NT2/D1 (cell line): ENCODE measurements around the gene PLA2G2F.

Experiments used
- DNase-seq: peaks from one replicate; pipeline ENCODE4 v3.0.0-alpha.2; 2011; ENCODE audit warnings: low read depth, low spot score
- H3K27me3 ChIP-seq: 2 replicates; pipeline ENCODE4 v1.6.0; 2011; ENCODE audit warnings: mild to moderate bottlenecking; ENCODE audit not compliant: insufficient read length, insufficient read depth
- H3K36me3 ChIP-seq: 2 replicates; pipeline ENCODE4 v1.6.1; 2011; ENCODE audit warnings: mild to moderate bottlenecking, low read length, mixed read lengths; ENCODE audit not compliant: insufficient read depth, insufficient read length
- H3K4me1 ChIP-seq: 2 replicates; pipeline ENCODE4 v1.5.1; 2011; ENCODE audit not compliant: insufficient read depth, insufficient read length
- H3K4me3 ChIP-seq: 2 replicates; pipeline ENCODE4 v1.5.1; 2011; ENCODE audit warnings: low read depth; ENCODE audit not compliant: insufficient read length
- H3K9ac ChIP-seq: 2 replicates; pipeline ENCODE4 v1.6.0; 2011; ENCODE audit warnings: low read depth; ENCODE audit not compliant: insufficient read length
- H3K9me3 ChIP-seq: 2 replicates; pipeline ENCODE4 v1.5.1; 2011; ENCODE audit warnings: mild to moderate bottlenecking, low read length; ENCODE audit not compliant: insufficient read depth
- SUZ12 ChIP-seq: IDR thresholded peaks from 2 replicates; pipeline ENCODE4 v1.6.1; 2011; ENCODE audit not compliant: insufficient read length, insufficient read depth; ENCODE audit errors: extremely low read depth
- YY1 ChIP-seq: IDR thresholded peaks from 2 replicates; pipeline ENCODE4 v1.6.1; 2011; ENCODE audit not compliant: insufficient read length, insufficient read depth
- ZNF274 ChIP-seq: IDR thresholded peaks from 2 replicates; pipeline ENCODE4 v1.6.1; 2011; ENCODE audit warnings: mild to moderate bottlenecking, low read depth, low read length

PLA2G2F gene

GRCh38 chr1:20115479-20115878 is 23.6 kb upstream of the PLA2G2F start:
- no peak overlapping the region for H3K9ac ChIP-seq
- no peak overlapping the region for H3K4me3 ChIP-seq
- H3K36me3 ChIP-seq, result no peaks in the 10 kb centered on the region
- no peak for TF ChIP-seq YY1
- no peak for TF ChIP-seq SUZ12
- TF ChIP-seq ZNF274, result no peak
- peaks cover 4% of the 10 kb centered on the region for H3K4me1 ChIP-seq
- no peaks in the 10 kb centered on the region for H3K27me3 ChIP-seq
- no peak for DNase-seq
- H3K9me3 ChIP-seq, result no peaks in the 10 kb centered on the region

GRCh38 chr1:20115916-20116315 is 23.2 kb upstream of the PLA2G2F start:
- TF ChIP-seq YY1 (no peak), ZNF274 (no peak), SUZ12 (no peak)
- no peak for DNase-seq
- H3K4me1 ChIP-seq, result peaks cover 4% of the 10 kb centered on the region
- H3K9ac ChIP-seq, result no peak overlapping the region
- H3K9me3 ChIP-seq, result no peaks in the 10 kb centered on the region
- H3K4me3 ChIP-seq, result no peak overlapping the region
- H3K36me3 ChIP-seq, result no peaks in the 10 kb centered on the region
- no peaks in the 10 kb centered on the region for H3K27me3 ChIP-seq

GRCh38 chr1:20117236-20117635 is 21.9 kb upstream of the PLA2G2F start:
- no peak for TF ChIP-seq ZNF274
- TF ChIP-seq SUZ12, result no peak
- TF ChIP-seq YY1, result no peak
- no peak for DNase-seq
- Histone ChIP-seq H3K27me3 (no peaks in the 10 kb centered on the region), H3K9me3 (no peaks in the 10 kb centered on the region), H3K4me3 (no peak overlapping the region), H3K9ac (no peak overlapping the region), H3K4me1 (peaks cover 4% of the 10 kb centered on the region), H3K36me3 (no peaks in the 10 kb centered on the region)

- Histone ChIP-seq H3K4me1 (peaks cover under 1% of the 10 kb centered on the region), H3K27me3 (no peaks in the 10 kb centered on the region), H3K9me3 (no peaks in the 10 kb centered on the region), H3K9ac (no peak within 1 kb of the TSS), H3K4me3 (no peak within 1 kb of the TSS), H3K36me3 (no peaks in the 10 kb centered on the region)
- DNase-seq, result no peak
- TF ChIP-seq YY1 (no peak), SUZ12 (no peak), ZNF274 (no peak)
Measured at GRCh38 chr1:20119347-20119746, 19.8 kb upstream of the PLA2G2F start, which contains the start of gene PLA2G2D. PLA2G2D (minus strand) TSS chr1:20119536; CDS start chr1:20119498, 38 bp downstream.

- Histone ChIP-seq H3K27me3 (no peaks in the 10 kb centered on the region), H3K4me3 (no peak overlapping the region), H3K36me3 (no peaks in the 10 kb centered on the region), H3K9ac (no peak overlapping the region), H3K9me3 (no peaks in the 10 kb centered on the region), H3K4me1 (no peaks in the 10 kb centered on the region)
- TF ChIP-seq SUZ12, result no peak
- no peak for TF ChIP-seq YY1
- no peak for TF ChIP-seq ZNF274
- no peak for DNase-seq
Measured at GRCh38 chr1:20120796-20121195, 18.3 kb upstream of the PLA2G2F start.

- no peak for DNase-seq
- no peak overlapping the region for H3K9ac ChIP-seq
- no peak overlapping the region for H3K4me3 ChIP-seq
- TF ChIP-seq ZNF274 (no peak), YY1 (no peak), SUZ12 (no peak)
- H3K36me3 ChIP-seq, result no peaks in the 10 kb centered on the region
- H3K4me1 ChIP-seq, result no peaks in the 10 kb centered on the region
- no peaks in the 10 kb centered on the region for H3K9me3 ChIP-seq
- H3K27me3 ChIP-seq, result no peaks in the 10 kb centered on the region
Measured at GRCh38 chr1:20123722-20124455, 15.2 kb upstream of the PLA2G2F start.

GRCh38 chr1:20124456-20125057 is 14.6 kb upstream of the PLA2G2F start:
- H3K4me1 ChIP-seq, result no peaks in the 10 kb centered on the region
- no peak for DNase-seq
- H3K9me3 ChIP-seq, result no peaks in the 10 kb centered on the region
- no peak overlapping the region for H3K4me3 ChIP-seq
- H3K9ac ChIP-seq, result no peak overlapping the region
- H3K27me3 ChIP-seq, result no peaks in the 10 kb centered on the region
- H3K36me3 ChIP-seq, result no peaks in the 10 kb centered on the region
- TF ChIP-seq ZNF274 (no peak), YY1 (no peak), SUZ12 (no peak)
